SK-N-SH (cell line): ENCODE results near the gene ITFG1.

Experiments
- CTCF ChIP-seq: fragments of 200-600 bp; sonication (generic); IDR thresholded peaks from 2 replicates; pipeline ENCODE4 v1.6.1; 2017; ENCODE audit warnings: antibody characterized with exemption, mild to moderate bottlenecking, moderate library complexity
- FOXJ3 ChIP-seq: sonication (generic); formaldehyde crosslinking; IDR thresholded peaks from 2 replicates; pipeline ENCODE4 v1.5.1; 2020; ENCODE audit warnings: mild to moderate bottlenecking, missing genetic modification reagents
- GABPA ChIP-seq: IDR thresholded peaks from 2 replicates; pipeline ENCODE4 v1.4.0; 2012; ENCODE audit warnings: low read depth, mild to moderate bottlenecking
- POLR2AphosphoS5 ChIP-seq: IDR thresholded peaks from 2 replicates; pipeline ENCODE4 v1.6.1; 2012; ENCODE audit warnings: low read depth, low read length
- RCOR1 ChIP-seq: fragments of 150-350 bp; IDR thresholded peaks from 2 replicates; pipeline ENCODE4 v1.6.1; 2017; ENCODE audit warnings: antibody characterized with exemption, low read length
- RFX5 ChIP-seq: IDR thresholded peaks from 2 replicates; pipeline ENCODE4 v1.6.1; 2012; ENCODE audit warnings: mild to moderate bottlenecking, improper control_type of control experiment, low read length
- SMC3 ChIP-seq: IDR thresholded peaks from 2 replicates; pipeline ENCODE4 v1.6.1; 2012; ENCODE audit warnings: low read depth, low read length, improper control_type of control experiment
- TAF1 ChIP-seq: IDR thresholded peaks from 2 replicates; pipeline ENCODE4 v1.6.1; 2012; ENCODE audit warnings: low read depth, mild to moderate bottlenecking, low read length, moderate library complexity, borderline replicate concordance
- TCF12 ChIP-seq: IDR thresholded peaks from 2 replicates; pipeline ENCODE4 v1.4.0; 2012
- TF ChIP-seq, protein P1 (sequence below): IDR thresholded peaks from 2 replicates; pipeline ENCODE4 v1.4.0; 2012; ENCODE audit warnings: low read depth

DNA sequence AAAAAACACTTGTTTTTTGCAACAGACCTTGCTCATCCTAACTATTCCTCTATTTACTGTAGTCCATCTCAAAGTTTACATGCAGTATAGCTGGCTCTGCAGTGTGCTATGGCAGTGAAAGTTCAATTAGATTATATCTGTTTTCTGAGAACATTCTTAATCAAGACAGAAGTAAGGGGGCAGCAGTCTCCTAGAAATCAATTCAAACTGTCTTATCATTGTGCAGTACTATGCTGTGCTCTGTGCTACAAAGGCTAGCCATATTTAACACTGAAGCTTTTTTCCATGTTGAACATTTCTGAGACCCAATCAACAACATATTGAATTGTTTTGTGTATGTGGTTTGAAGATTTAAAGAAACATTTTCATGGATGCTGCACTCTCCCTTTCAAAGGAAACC, 328.6 kb downstream of the ITFG1 start:
- no peak for TF ChIP-seq SMC3
- no peak for TF ChIP-seq TCF12
- no peak for TF ChIP-seq FOXJ3 (CRISPR knock-in tag)
- peak; percentile 16; the same call in 1 of the 2 replicates for TF ChIP-seq CTCF
- TF ChIP-seq TAF1, result no peak
- TF ChIP-seq RCOR1, result no peak
- TF ChIP-seq POLR2AphosphoS5, result no peak
- no peak for TF ChIP-seq RFX5
- TF ChIP-seq GABPA, result no peak
- TF ChIP-seq, protein P1, sequence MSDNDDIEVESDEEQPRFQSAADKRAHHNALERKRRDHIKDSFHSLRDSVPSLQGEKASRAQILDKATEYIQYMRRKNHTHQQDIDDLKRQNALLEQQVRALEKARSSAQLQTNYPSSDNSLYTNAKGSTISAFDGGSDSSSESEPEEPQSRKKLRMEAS, result no peak
